ENCODE data around the gene CEACAM18. TPM values are rescaled to one million over a fixed set of nuclear protein-coding genes. Genes with fewer than 3 reads are reported as not detected.

Gene CEACAM18
- not detected for total RNA-seq

DNA sequence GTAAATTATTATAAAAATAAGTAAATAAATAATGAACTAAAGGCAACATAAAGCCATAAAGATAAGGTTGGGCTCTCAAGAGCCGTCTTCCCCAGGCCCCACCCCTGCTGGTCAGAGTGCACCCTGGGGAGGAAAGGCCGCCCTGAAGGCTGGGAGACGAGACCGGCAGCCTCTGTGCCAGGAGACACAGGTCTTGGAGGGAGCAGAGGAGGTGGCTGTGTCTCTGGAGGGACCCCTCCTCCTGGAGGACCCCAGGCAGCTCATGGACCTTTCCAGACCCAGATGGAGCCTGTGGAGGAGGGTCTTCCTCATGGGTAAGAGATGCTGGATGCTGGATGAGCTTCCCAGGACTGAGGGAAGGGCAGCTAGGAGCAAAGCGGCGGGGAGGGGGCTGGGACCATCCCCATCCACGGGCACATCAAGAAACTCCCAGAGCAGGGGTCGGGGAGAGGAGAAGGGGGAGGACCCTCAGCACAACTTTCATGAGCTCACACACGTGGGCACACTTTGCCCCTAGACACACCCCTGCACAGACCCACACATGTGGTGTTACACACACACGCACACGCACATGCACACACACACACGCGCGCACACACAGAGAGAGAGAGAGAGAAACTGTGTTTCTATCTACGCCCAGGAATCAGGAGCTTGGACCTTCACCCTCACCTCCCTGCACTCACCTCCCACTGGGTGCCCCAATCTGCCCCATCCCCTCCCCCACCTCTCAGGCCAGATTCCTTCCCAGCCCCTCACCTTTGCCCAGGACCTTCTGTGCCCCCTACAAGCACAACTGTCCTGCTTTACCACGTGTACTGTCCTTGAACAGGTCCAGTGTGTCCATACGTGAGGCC is at the start of gene CEACAM18:
CEACAM18 (plus strand) TSS at position 159 of the 854 bp plus-strand sequence.
- intact Hi-C loops (cut with DNase I; ENCODE audit: low total_unique reads), result no loop called here
- H3K4me3 ChIP-seq, result no peak within 1 kb of the TSS
- no peak within 1 kb of the TSS for H3K27ac ChIP-seq
- H3K27me3 ChIP-seq, result peaks cover 0 to 57% of the 10 kb centered on the region in 2 donors
- no peaks in the 10 kb centered on the region for H3K4me1 ChIP-seq
- H3K9me3 ChIP-seq, result no peaks in the 10 kb centered on the region
- TF ChIP-seq POLR2AphosphoS5 (IDR thresholded peaks at IDR 0.05) (no peak), POLR2A (IDR thresholded peaks at IDR 0.05) (no peak)
- TF ChIP-seq, protein P1, sequence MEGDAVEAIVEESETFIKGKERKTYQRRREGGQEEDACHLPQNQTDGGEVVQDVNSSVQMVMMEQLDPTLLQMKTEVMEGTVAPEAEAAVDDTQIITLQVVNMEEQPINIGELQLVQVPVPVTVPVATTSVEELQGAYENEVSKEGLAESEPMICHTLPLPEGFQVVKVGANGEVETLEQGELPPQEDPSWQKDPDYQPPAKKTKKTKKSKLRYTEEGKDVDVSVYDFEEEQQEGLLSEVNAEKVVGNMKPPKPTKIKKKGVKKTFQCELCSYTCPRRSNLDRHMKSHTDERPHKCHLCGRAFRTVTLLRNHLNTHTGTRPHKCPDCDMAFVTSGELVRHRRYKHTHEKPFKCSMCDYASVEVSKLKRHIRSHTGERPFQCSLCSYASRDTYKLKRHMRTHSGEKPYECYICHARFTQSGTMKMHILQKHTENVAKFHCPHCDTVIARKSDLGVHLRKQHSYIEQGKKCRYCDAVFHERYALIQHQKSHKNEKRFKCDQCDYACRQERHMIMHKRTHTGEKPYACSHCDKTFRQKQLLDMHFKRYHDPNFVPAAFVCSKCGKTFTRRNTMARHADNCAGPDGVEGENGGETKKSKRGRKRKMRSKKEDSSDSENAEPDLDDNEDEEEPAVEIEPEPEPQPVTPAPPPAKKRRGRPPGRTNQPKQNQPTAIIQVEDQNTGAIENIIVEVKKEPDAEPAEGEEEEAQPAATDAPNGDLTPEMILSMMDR (IDR thresholded peaks at IDR 0.05), result no peak
- no peak for DNase-seq (ENCODE audit: low spot score in 2 of 2)
- no peaks in the 10 kb centered on the region for H3K36me3 ChIP-seq

DNA sequence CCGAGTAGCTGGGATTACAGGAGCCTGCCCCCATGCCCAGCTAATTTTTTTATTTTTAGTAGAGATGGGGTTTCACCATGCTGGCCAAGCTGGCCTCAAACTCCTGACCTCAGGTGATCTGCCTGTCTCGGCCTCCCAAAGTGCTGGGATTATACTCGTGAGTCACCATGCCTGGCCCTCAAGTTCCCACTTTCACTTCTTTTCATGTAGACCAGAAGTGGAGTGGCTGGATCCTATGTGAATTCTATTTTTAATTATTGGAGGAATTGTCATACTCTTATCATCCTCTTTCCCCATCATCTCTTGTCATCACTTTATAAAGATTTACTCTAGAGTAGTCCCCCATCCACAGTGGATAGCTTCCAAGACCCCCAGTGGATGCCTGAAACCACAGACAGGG is 48.1 kb upstream of the CEACAM18 start:
- DNase-seq (ENCODE audit: low spot score in 2 of 2), result no peak
- peaks cover 0 to 18% of the 10 kb centered on the region in 2 donors for H3K27me3 ChIP-seq
- no peak for TF ChIP-seq POLR2A (IDR thresholded peaks at IDR 0.05)
- no peak for TF ChIP-seq POLR2AphosphoS5 (IDR thresholded peaks at IDR 0.05)
- TF ChIP-seq, protein P1 (IDR thresholded peaks at IDR 0.05), result no peak
- intact Hi-C loops (cut with DNase I; ENCODE audit: low total_unique reads), result no loop called here
- H3K4me1 ChIP-seq, result no peaks in the 10 kb centered on the region
- no peak overlapping the region for H3K4me3 ChIP-seq
- H3K36me3 ChIP-seq, result no peaks in the 10 kb centered on the region
- H3K27ac ChIP-seq, result no peak overlapping the region
- H3K9me3 ChIP-seq, result no peaks in the 10 kb centered on the region

DNA sequence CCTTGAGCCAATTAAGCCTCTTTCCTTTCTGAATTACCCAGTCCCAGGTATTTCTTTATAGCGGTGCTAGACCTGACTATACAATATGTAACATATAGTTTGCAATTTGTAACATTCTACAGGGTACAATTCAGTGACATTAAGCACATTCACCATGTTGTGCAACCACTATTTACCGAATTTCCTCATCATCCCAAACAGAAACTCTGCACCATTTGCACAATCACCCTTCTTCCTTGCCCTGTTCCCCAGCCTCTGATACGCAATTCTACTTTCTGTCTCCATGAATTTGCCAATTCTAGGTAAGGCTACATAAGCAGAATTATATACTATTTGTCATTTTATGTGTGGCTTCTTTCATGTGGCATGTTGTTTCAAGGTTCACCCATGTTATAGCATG is 47.2 kb upstream of the CEACAM18 start:
- DNase-seq (ENCODE audit: low spot score in 2 of 2), result no peak
- no peak overlapping the region for H3K4me3 ChIP-seq
- H3K36me3 ChIP-seq, result no peaks in the 10 kb centered on the region
- no peaks in the 10 kb centered on the region for H3K4me1 ChIP-seq
- no peaks in the 10 kb centered on the region for H3K9me3 ChIP-seq
- no peak overlapping the region for H3K27ac ChIP-seq
- TF ChIP-seq POLR2A (IDR thresholded peaks at IDR 0.05), result no peak
- intact Hi-C loops (cut with DNase I; ENCODE audit: low total_unique reads), result no loop called here
- H3K27me3 ChIP-seq, result peaks cover 0 to 12% of the 10 kb centered on the region in 2 donors

DNA sequence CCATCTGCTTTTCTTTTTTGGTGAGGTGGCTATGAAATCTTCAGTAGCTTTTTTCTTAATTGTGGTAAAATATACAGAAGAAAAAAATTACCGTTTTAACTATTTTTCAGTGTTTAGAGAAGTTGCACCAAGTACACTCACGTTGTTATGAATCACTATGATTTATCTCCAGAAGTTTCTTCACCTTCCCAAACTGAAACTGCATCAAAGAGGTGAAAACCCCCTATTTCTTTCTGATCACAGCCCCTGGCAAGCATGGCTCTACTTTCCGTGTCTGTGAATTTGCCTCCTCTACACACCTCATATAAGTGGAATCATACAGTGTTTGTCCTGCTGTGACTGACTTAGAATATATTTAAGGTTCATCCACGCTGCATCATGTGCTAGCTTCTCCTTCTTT is 45.3 kb upstream of the CEACAM18 start:
- no peaks in the 10 kb centered on the region for H3K4me1 ChIP-seq
- no peak for DNase-seq (ENCODE audit: low spot score in 2 of 2)
- no peak overlapping the region for H3K27ac ChIP-seq
- no peaks in the 10 kb centered on the region for H3K36me3 ChIP-seq
- H3K27me3 ChIP-seq, result peaks cover 0 to 12% of the 10 kb centered on the region in 2 donors
- no peaks in the 10 kb centered on the region for H3K9me3 ChIP-seq
- TF ChIP-seq, protein P1 (IDR thresholded peaks at IDR 0.05), result no peak
- no peak for TF ChIP-seq POLR2A (IDR thresholded peaks at IDR 0.05)
- TF ChIP-seq POLR2AphosphoS5 (IDR thresholded peaks at IDR 0.05), result no peak
- intact Hi-C loops (cut with DNase I; ENCODE audit: low total_unique reads), result no loop called here
- H3K4me3 ChIP-seq, result no peak overlapping the region

DNA sequence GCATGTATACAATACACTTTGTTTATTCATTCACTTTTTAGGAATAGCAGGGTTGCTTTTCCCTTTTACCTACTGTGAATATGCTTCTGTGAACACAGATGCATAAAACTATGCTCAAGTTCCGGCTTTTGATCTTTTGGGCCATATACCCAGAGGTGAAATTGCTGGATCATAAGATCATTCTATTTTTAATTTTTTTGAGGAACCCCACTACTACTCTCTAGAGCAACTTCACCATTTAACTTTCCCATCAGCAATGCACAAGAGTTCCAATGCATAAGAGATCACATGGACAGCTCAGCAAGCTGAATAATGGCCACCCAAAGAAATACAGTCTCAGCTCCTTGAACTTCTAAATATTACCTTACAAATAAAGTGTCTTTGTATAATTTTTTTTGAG is 43.9 kb upstream of the CEACAM18 start:
- intact Hi-C loops (cut with DNase I; ENCODE audit: low total_unique reads), result no loop called here
- Histone ChIP-seq H3K9me3 (no peaks in the 10 kb centered on the region), H3K4me3 (no peak overlapping the region), H3K4me1 (no peaks in the 10 kb centered on the region), H3K36me3 (no peaks in the 10 kb centered on the region), H3K27ac (no peak overlapping the region), H3K27me3 (peaks cover 0 to 23% of the 10 kb centered on the region in 2 donors)
- TF ChIP-seq, protein P1 (IDR thresholded peaks at IDR 0.05), result no peak
- no peak for TF ChIP-seq POLR2A (IDR thresholded peaks at IDR 0.05)
- no peak for TF ChIP-seq POLR2AphosphoS5 (IDR thresholded peaks at IDR 0.05)
- no peak for DNase-seq (ENCODE audit: low spot score in 2 of 2)
